ENCODE results near the gene S100A16. TPM values are rescaled to one million over a fixed set of nuclear protein-coding genes. Genes with fewer than 3 reads are reported as not detected.
"Not testable (repeated sequence)": the region's sequence is repeated elsewhere in the genome, so short reads cannot be mapped to it uniquely, and the experiment has no call there.

Gene S100A16
- polyA plus RNA-seq, 5 donors = 119 to 177 (median 147) TPM

DNA sequence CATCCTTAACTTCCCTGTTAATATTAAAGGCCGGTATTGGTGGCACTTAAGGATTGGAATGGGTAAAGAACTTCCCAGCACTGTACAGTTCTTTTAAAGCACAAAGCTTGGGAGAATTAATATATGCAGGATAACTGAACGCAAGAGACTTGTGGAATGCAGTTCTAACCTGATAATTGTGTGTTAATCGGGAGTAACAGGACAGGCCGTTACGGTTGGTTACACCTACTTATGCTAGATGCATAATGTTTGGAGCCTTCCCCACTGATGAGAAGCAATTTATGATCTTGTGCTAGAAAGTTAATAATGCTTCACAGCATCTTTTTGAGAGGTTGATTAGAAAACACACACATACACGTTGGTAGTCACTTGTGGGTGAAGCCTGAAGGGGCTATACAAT, 27.9 kb upstream of the S100A16 start:
- no peak for DNase-seq

DNA sequence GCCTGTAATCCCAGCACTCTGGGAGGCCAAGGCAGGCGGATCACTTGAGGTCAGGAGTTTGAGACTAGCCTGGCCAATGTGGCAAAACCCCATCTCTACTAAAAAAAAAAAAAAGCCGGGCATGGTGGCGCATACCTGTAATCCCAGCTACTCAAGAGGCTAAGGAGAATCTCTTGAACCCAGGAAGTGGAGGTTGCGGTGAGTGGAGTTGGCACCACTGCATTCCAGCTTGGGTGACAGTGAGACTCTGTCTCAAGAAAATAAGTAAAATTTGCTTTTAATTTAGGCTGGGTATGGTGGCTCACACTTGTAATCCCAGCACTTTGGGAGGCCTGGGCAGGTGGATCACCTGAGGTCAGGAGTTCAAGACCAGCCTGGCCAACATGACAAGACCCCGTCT, 27.3 kb upstream of the S100A16 start:
- not testable (repeated sequence) for DNase-seq

DNA sequence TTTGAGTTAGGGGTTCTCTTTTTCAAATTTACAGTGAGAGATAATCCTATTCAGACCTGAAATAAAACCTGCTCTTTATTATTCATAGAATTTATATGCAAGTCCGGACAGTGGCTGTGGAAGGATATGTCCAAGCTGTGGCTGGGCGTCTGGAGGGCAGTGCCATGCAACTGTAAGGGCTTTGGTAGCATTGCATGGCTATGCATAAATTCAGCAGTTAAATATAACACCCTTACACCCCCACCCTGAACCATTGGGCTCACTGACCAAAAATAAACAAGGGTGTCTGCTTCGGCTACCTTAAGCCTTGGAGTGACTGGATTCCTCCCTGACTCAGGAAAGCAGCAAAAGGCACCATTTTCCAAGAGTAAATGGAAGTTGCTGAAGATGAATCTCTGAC, 26.3 kb upstream of the S100A16 start:
- no peak for DNase-seq

DNA sequence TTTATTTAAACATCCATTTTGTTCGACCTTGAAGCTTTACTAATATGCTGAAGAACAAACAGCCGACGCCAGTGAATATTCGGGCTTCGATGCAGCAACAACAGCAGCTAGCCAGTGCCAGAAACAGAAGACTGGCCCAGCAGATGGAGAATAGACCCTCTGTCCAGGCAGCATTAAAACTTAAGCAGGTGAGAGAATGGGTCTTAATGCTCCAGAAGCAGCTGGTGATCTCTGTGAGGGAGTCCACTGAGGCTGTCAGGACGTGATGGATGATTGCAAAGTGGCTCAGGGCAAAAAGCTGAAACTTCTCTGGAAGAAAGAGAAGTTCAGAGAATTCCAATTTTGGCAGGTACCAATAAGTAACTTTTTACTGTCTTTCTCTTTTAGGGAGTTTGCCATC, 25.3 kb upstream of the S100A16 start:
- DNase-seq = no peak

DNA sequence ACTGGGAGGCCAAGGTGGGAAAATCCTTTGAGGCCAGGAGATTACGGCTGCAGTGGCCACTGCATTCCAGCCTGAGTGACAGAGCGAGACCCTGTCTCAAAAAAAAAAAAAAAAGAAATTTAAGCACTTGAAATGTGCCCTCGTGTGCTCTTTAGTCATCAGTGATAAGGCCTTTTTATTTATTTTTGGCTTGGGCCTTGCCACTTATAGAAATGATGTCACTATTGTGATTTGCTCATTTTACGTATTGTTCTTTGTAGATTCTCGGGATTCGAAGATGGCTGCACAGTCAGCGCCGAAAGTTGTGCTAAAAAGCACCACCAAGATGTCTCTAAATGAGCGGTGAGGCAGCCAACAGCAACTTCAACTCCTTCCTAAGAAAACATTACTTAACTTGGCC, 23.4 kb upstream of the S100A16 start:
- no peak for DNase-seq

DNA sequence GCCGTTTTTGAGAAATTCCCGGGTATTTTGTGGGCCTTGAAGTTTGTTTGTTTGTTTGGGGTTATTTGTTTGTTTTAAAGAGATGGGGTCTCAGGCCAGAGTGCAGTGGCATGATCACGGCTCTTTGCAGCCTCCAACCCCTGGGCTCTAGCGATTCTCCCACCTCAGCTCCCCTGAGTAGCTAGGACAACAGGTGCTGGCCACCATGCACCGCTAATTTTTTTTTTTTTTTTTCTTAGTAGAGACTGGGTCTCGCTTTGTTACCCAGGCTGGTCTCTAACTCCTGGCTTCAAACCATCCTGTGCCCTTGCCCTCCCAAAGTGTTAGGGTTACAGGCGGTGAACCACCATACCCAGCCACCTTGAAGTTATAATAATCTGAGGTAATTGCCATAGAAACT, 22.9 kb upstream of the S100A16 start:
- no peak for DNase-seq

DNA sequence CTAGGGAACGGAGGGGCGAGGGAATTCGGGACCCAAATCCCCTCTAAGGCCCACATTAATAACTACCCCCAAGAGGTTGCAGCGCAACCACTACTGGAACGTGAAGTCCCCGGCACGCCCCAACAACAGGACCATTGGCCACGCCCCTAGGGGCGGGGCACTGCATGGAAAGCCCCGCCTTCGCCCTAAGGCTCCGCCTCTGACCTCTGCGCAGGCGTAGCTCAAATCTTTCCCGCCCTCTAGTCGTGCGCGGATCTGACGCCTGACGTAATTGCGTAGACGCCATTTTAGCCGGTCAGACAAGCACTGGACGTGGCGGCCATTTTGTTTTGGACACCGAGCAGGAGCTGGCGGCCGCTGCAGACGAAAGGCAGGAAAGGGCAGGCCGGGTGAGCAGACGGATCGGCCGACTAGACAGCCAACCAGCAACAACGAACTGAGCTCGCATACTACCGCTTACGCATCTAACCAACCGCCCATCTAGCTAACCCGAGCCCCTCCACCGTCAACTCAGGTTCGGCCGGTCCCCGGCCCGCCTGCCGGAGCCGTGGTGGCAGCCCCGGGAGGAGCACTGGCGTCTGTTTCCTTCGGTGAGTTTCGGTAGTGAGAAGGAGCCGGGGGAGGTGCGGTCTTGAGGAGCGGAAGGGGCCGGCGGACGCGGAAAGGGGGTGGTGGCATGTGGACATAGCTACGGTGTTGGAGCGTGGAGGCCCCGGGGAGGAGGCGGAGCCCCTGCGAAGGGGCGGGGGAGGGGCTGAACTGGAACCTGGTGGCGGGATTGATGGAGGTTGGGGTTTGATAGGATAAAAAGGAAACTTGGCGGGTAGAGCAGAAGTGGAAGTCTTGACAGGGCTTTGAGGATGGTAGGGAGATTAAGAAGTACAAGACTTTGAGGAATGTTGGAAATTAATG, 21.1 kb upstream of the S100A16 start, which contains the start of gene CHTOP:
CHTOP (plus strand) TSS at position 313 of the 912 bp plus-strand sequence. CDS start 2,523 bp downstream, outside the sequence.
- DNase-seq = peak; percentile 97

DNA sequence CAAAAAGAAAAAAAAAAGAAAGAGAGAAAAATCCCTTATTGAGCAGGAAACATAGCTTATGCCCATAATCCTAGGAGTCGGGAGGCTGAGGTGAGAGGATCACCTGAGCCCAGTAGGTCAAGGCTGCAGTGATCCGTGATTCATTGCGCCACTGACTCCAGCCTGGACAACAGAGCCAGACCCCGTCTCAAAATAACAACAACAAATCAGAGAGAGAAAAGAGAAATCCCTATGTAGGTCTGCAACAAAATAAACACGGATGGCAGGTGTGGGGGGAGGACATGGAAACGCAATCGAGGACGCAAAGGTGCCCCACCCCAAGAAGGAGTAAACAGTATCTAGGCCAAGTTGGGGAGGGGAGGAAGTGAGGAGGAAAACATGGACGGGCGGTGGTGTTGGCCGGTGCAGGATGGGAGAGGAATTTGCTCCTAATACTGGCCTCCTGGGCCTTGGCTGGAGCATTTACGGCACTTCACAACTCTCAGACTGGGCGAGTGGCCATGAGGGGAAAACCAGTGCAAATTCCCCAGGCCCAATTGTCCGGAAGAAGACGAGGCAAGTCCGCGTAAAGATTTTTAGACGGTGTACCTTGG, 20.3 kb upstream of the S100A16 start:
- no peak for DNase-seq

DNA sequence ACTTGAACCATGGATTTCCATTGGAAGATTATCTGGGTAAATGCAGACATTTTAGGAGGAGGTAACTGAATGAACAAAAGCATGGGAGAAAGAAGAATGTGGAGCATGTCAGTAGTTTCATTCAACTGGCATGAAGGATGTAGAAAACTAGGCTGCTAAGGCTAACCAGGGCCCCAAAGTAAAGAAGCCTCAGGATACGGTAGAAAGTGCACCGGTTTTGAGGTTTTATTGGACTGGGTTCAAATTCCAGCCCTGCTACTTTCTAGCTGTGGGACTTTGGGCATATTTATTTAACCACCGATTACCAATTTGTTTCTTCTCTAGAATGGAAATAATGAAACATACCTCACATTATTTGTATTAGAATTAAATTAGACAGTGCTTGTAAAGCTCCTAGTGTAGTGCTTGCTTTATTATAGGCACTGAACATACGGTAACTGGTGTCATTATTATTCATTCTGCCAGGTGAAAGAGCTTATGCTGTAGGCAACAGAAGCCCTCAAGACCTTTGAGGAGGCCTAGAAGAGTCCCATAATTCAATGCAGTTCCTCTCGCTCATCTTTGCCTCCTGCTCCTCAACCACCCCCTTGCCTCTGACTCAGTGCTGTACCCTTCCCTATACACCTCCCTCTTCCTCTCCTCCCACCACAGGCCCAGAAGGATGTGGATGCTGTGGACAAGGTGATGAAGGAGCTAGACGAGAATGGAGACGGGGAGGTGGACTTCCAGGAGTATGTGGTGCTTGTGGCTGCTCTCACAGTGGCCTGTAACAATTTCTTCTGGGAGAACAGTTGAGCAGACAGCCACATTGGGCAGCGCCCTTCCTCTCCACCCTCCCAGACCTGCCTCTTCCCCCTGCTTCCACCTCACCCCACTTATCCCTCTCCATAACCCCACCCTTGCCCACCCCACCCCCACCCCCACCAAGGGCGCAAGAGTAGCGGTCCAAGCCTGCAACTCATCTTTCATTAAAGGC, 18.4 kb upstream of the S100A16 start:
- no peak for DNase-seq

DNA sequence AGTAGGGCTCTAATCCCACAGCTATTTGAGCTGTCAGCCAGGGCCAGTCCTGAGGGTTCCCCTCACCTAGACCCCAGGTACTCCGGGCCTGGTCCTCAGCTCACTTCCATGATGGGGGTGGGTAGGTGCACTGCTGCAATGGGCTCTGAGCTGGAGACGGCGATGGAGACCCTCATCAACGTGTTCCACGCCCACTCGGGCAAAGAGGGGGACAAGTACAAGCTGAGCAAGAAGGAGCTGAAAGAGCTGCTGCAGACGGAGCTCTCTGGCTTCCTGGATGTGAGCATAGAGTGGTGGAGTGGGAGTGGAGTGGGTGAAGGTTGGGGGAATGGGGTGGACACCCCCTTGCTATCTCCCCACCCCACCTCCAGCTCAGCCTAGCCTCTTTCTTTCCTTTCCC, 17.4 kb upstream of the S100A16 start:
- DNase-seq = no peak

DNA sequence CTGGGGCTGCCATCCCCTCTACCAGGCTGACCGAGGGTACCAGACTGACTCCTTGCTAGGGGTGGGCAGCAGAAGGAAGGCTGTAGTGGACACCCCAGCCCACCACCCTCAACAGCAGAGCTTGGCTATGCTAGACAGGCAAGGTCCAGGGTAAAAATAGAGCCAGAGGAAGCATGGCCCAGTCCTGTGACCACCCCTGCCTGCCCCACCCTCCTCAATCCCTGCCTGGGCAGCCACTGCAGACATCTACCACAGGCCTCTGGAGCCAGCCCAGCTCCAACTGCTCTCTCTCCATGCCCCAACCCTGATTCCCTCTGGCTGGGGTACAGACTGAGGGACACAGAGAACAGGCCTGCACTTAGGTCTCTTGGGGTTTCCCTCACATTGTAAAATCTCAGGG, 17.0 kb upstream of the S100A16 start:
- no peak for DNase-seq

DNA sequence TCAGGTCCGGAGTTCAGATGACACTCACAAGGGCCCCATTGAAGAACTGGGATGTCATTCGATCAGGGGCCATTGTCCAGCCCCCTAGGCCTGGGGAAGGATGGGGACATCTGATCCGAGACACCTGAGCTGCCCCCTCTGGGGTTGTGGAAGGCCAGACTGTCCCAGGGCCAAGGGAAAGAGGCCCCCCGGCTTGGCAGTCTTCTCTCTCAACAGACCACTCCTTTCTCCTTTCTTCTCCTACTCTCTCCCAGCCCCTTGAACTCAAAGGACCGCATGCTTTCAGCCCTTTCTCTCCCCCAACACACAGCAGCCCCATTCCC, 16.4 kb upstream of the S100A16 start:
- no peak for DNase-seq

DNA sequence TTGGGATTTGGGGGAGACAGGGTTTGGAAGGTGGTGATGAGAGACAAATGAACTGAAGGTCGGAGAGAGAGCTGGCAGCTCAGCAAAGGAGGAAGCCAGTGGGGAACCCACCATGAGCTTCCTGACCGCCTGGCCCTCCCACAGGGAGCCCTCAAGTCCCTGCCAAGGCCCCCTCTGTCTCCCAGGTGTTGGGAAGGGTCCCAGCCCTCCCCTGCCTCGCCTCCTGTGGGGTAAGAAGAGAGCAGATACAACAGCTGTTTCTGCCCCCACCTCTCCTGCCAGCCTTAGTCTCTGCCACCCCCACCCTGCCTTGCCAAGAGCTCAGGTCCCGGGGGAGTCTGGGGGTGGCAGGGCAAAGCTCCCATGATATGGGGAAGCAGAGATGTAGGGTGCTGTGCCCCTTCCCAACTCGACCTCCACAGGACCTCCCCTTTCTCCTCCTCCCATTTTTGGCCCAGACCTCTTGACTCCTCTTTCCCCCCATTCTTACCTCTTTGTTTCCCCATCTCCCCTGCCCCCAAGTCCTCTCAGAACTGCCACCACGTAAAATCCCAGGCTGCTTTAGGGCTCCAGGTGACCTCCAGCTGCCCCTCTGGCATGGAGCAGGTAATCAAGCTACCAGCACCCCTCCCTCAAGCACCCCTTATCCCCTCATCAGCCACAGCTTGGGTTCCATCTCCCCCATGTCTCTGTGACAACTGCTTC, 15.9 kb upstream of the S100A16 start:
- DNase-seq = no peak

DNA sequence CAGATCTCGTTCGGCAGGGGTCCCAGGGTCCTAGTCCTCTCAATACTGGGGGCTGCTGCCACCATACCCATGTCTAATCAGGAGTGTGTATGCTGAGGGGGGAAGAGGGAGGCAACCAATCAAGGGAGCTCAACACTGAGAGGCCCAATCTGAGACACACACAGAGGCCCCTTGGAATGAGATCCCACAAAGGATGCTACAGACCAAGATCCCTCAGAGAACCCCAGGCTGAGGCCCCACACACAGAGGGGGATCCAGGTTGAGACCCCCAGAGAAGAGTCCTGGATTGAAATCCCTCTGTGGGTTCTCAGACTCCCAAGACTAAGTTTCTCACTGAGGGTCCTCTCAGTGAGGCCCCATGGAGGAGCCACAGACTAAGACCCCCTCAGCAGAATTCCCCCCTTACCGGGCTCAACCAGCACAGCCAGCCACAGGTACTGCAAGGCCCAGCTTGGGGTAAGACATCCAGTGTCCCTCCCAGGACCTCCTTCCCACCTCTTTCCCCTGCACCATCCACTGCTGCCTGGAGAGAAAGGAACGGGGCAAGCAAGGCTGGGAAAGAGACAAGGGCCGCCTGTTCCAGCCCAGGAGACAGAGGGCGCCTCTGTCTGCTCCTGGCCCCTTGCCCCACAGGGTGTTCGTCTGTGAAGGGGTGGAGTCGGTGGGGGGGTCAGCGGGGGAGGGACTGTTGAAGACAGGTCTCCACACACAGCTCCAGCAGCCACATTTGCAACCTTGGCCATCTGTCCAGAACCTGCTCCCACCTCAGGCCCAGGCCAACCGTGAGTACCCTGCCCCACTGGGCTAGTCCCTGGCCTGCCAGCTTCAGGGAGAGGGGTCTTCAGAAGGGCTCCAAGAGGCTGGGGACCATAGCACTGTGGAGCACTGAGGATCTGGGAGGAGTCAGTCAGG, 15.0 kb upstream of the S100A16 start, which contains the start of gene S100A1:
S100A1 (plus strand) TSS at position 720 of the 912 bp plus-strand sequence. CDS start 2,088 bp downstream, outside the sequence.
- no peak for DNase-seq

DNA sequence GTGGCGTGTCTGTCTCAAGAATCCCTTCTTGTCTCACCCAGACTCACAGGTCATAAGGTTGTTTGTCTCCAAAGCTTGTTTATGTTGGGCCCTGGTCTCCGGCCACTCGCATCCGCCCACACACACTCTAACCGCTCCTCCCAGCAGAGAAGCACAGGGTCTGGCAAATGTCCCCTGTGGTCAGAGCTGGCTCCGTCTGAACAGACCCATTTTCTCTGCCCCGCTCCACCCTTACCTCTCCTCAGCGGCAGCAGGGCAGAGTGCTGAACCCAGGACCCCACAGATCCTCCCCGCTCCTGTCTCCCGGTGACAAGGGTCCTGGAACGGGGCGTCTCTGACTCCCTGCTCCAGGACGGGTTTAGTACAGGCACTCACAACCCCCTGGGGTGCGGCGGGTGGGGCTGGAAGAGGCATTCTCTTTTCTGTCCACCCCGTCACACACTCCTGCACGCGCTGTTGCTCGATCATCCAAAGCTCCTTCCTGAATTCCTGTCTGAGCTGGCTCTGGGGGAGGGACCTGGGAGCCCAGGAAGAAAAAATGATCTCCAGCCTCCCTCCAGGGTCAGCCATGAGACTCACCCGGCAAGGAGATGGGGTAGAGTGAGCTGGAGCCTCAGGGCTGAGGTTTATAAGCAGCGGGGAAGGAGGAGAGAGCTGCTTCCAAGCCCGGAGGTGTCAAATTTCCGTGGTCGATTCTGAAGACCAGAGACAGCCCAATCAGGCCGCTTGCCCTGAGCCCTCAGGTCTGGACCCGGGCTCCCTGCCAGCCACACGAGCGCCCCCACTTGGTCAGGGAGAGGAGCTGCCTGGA, 14.2 kb upstream of the S100A16 start, which contains the start of gene S100A13:
S100A13 (minus strand) TSS at position 602 of the 811 bp plus-strand sequence. CDS start 1,033 bp downstream, outside the sequence.
- peak; percentile 77 to 84 for DNase-seq

DNA sequence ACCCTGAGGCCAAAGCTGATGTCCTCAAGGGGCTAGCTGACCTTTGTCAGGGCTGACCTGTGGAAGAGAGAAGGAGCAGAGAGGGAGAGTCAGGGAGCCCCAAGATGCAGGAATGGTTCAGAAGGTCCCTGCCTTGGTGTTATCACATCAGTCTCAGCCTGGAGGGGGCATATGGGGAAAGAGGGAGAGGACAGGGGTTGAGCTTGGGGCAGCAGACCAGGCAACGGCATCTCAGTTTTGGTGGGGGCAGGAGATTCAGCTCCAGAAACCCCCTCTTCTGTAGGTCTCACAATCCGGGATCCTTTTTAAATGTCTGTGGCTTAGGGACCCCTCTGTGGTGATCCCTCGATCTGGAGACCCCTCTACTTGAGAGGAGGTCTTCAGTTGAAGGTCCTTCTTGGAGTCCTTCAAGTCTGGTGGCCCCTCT, 13.6 kb upstream of the S100A16 start:
- no peak for DNase-seq

DNA sequence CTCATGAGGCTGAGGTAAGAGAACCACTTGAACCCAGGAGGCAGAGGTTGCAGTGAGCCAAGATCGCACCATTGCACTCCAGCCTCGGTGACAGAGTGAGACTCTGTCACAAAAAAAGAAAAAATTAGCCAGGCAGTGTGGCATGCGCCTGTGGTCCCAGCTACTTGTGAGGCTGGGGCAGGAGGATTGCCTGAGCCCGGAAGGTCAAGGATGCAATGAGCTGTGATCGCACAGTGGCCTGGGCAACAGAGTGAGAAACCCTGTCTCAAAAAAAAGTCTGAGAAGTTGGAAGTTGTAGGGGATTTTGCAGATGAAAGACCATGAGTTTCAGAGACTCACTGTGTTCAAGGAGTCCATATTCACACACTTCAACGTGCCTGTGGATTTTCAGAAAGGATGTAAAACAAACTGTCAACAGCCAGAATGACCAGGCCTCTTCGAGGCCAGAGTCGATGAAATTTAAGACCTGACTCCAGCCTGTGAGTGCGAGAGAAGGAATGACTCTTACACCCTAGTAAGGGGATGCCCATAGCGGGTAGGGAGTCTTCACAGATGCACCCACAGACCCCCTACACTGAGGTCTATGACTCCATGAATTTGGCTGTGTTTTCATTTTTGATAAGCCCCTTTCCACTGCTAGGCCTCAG, 12.2 kb upstream of the S100A16 start:
- no peak for DNase-seq

DNA sequence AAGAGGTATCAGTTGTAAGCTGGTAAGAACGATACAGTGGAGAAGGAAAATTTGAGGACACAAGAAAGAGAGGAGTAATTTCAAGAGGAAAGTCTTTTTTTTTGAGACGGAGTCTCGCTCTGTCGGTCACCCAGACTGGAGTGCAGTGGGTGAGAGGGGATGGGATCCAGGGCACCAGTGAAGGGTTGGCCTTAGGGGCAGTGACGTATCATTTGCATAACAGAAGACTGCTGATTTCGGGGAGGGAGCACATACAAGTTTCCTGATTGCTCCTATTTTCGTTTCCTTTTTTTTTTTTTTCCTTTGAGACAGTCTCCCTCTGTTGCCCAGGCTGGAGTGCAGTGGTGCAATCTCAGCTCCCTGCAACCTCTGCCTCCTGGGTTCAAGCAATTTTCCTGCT, 10.2 kb upstream of the S100A16 start:
- DNase-seq = no peak

DNA sequence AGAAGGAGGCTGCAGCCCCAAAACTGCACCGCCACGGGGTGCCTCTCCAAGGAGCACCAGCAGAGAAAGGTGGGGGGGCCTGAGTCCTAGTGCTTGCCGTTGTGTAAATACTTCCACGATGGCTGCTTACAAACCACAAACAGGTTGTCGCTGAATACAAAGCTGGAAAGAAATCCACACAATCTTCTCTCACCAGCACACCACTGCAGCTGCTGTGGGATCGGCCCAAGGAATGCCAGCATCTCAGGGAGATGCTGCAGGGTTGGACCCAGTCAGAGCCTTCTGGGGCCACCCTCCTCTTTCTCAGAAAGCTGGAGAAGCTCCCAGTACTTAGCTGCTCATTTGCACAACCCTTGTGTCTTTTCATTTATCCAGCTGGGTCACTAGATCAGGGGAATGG, 6.2 kb upstream of the S100A16 start:
- DNase-seq = no peak

Data from right lung (tissue), 5 donors.